Aorta (tissue), 5 donors: Measurements from ENCODE around the gene NFYC. TPM values are rescaled to one million over a fixed set of nuclear protein-coding genes. Genes with fewer than 3 reads are reported as not detected.

Source experiments
- ATAC-seq: fragments of 200-7000 bp; cut with Tn5 transposase; one replicate; pipeline ENCODE4 v1.9.1; 2022; ENCODE audit warnings: moderate library complexity; ENCODE audit not compliant: low FRiP score
- DNase-seq, 2 donors: peaks; one replicate each; pipeline ENCODE4 v3.0.0-alpha.2; 2020
- H3K27ac ChIP-seq, 2 donors: one replicate each; pipeline ENCODE4 v1.5.1; 2013; ENCODE audit warnings: low read length in 2 of 2, mild to moderate bottlenecking in 2 of 2, moderate library complexity in 2 of 2, control low read depth in 1 of 2, inconsistent platforms in 1 of 2, low read depth in 1 of 2
- H3K27me3 ChIP-seq, 2 donors: one replicate each; pipeline ENCODE4 v1.6.1; 2013; ENCODE audit warnings: control low read depth in 1 of 2, low read length in 1 of 2, mild to moderate bottlenecking in 1 of 2, moderate library complexity in 1 of 2; ENCODE audit not compliant: insufficient read depth in 2 of 2, control insufficient read depth in 1 of 2
- H3K36me3 ChIP-seq, 2 donors: one replicate each; pipeline ENCODE4 v1.6.1; 2013; ENCODE audit warnings: control low read depth in 1 of 2, low read length in 1 of 2, mild to moderate bottlenecking in 1 of 2; ENCODE audit not compliant: insufficient read depth in 2 of 2, control insufficient read depth in 1 of 2
- H3K4me1 ChIP-seq, 2 donors: one replicate each; pipeline ENCODE4 v1.6.1; 2013; ENCODE audit warnings: low read length in 2 of 2, control low read depth in 1 of 2, mild to moderate bottlenecking in 1 of 2, moderate library complexity in 1 of 2; ENCODE audit not compliant: insufficient read depth in 2 of 2, control insufficient read depth in 1 of 2
- H3K4me3 ChIP-seq, 2 donors: one replicate each; pipeline ENCODE4 v1.5.1; 2013; ENCODE audit warnings: low read length in 2 of 2, control low read depth in 1 of 2, mild to moderate bottlenecking in 1 of 2
- H3K9me3 ChIP-seq: one replicate; pipeline ENCODE4 v1.6.1; 2013; ENCODE audit warnings: mild to moderate bottlenecking, low read length; ENCODE audit not compliant: control insufficient read depth
- WGBS, 2 donors: extraction: QIAGEN DNeasy Blood & Tissue Kit; methylation state at CpG; one replicate each; pipeline ENCODE4 v1.1.7; 2013; 5-methylcytosine and 5-hydroxymethylcytosine counted together
- intact Hi-C, 2 donors: fragments of 100-400 bp; cut with DNase I; formaldehyde crosslinking; loops; one replicate each; pipeline versions ENCODE4 v1.14.2 to v1.15.0; 2022
- polyA plus RNA-seq, 2 donors: library from polyadenylated mRNA; stranded (reverse); fragments of 200-250 nt; gene quantifications; one replicate each; pipeline ENCODE4 v1.2.3, GENCODE V29; 2013
- total RNA-seq, 2 donors: library from RNA; stranded (reverse); fragmentation: NEBNext Ultra II Directional; extraction: Animal tissue kit (Norgen Biotek cat#: 25700); gene quantifications; one replicate each; pipeline ENCODE4 v1.2.1, GENCODE V29; 2021
- donor health status: healthy with polysubstance abuse.
- donor health status: Bipolar disorder and iron deficiency.
- donor health status: DM: no; HTN: no; CAD: no.
- donor health status: DM: no; HTN: no; CAD: no.
- donor health status: DM: yes; HTN: yes; CAD: no.

Gene NFYC
- total and polyA plus RNA-seq, 4 donors, result 21.3 to 56.4 (median 37.6) TPM

- Histone ChIP-seq H3K4me1 (no peaks in the 10 kb centered on the region), H3K27ac (no peak overlapping the region), H3K9me3 (no peaks in the 10 kb centered on the region), H3K36me3 (no peaks in the 10 kb centered on the region), H3K4me3 (no peak overlapping the region), H3K27me3 (no peaks in the 10 kb centered on the region)
- ATAC-seq (no peak), DNase-seq (no peak)
- 92 to 93% methylated on average over 3 of the region's 3 CpGs for WGBS, 2 donors
- intact Hi-C loops, result no loop called here
These were observed 51.9 kb downstream of the NFYC start for GRCh38 chr1:40743452-40743851.

GRCh38 chr1:40743860-40744259, 52.4 kb downstream of the NFYC start:
- DNase-seq (no peak), ATAC-seq (no peak)
- 96% methylated on average over 3 of the region's 3 CpGs for WGBS, 2 donors
- H3K9me3 ChIP-seq, result no peaks in the 10 kb centered on the region
- no peaks in the 10 kb centered on the region for H3K27me3 ChIP-seq
- no peak overlapping the region for H3K27ac ChIP-seq
- no peak overlapping the region for H3K4me3 ChIP-seq
- intact Hi-C loops, result no loop called here
- H3K36me3 ChIP-seq, result no peaks in the 10 kb centered on the region
- no peaks in the 10 kb centered on the region for H3K4me1 ChIP-seq

GRCh38 chr1:40745176-40745575, 53.7 kb downstream of the NFYC start:
- DNase-seq, result no peak
- Histone ChIP-seq H3K27me3 (no peaks in the 10 kb centered on the region), H3K4me1 (no peaks in the 10 kb centered on the region), H3K9me3 (no peaks in the 10 kb centered on the region), H3K4me3 (no peak overlapping the region), H3K36me3 (peaks cover 5 to 8% of the 10 kb centered on the region in 2 donors), H3K27ac (no peak overlapping the region)
- intact Hi-C loops, result no loop called here
- ATAC-seq, result no peak
- 5 to 18% methylated on average over 1 of the region's 1 CpG for WGBS, 2 donors

GRCh38 chr1:40746344-40747090, 55.0 kb downstream of the NFYC start:
- ATAC-seq (no peak), DNase-seq (no peak)
- Histone ChIP-seq H3K9me3 (no peaks in the 10 kb centered on the region), H3K36me3 (peaks cover 5 to 8% of the 10 kb centered on the region in 2 donors), H3K4me1 (no peaks in the 10 kb centered on the region), H3K27ac (no peak overlapping the region), H3K4me3 (no peak overlapping the region), H3K27me3 (no peaks in the 10 kb centered on the region)
- 91 to 92% methylated on average over 2 of the region's 2 CpGs for WGBS, 2 donors
- intact Hi-C loops, result no loop called here

- 93 to 97% methylated on average over 5 of the region's 5 CpGs for WGBS, 2 donors
- H3K4me3 ChIP-seq, result no peak overlapping the region
- H3K36me3 ChIP-seq, result peaks cover 7 to 8% of the 10 kb centered on the region in 2 donors
- DNase-seq (no peak), ATAC-seq (no peak)
- H3K27me3 ChIP-seq, result no peaks in the 10 kb centered on the region
- H3K9me3 ChIP-seq, result no peaks in the 10 kb centered on the region
- no peaks in the 10 kb centered on the region for H3K4me1 ChIP-seq
- intact Hi-C loops, result no loop called here
- H3K27ac ChIP-seq, result no peak overlapping the region
These were observed 57.6 kb downstream of the NFYC start for GRCh38 chr1:40748841-40749718.

GRCh38 chr1:40749817-40750216, 58.3 kb downstream of the NFYC start:
- H3K4me1 ChIP-seq, result no peaks in the 10 kb centered on the region
- no peak for ATAC-seq
- no peak overlapping the region for H3K4me3 ChIP-seq
- 92 to 94% methylated on average over 3 of the region's 3 CpGs for WGBS, 2 donors
- no peaks in the 10 kb centered on the region for H3K27me3 ChIP-seq
- peaks cover 7 to 8% of the 10 kb centered on the region in 2 donors for H3K36me3 ChIP-seq
- H3K9me3 ChIP-seq, result no peaks in the 10 kb centered on the region
- intact Hi-C loops, result no loop called here
- H3K27ac ChIP-seq, result no peak overlapping the region
- DNase-seq, result no peak

GRCh38 chr1:40750451-40750908, 59.0 kb downstream of the NFYC start:
- H3K27ac ChIP-seq, result no peak overlapping the region
- no peaks in the 10 kb centered on the region for H3K27me3 ChIP-seq
- DNase-seq (no peak), ATAC-seq (no peak)
- H3K36me3 ChIP-seq, result peaks cover 7 to 8% of the 10 kb centered on the region in 2 donors
- no peaks in the 10 kb centered on the region for H3K4me1 ChIP-seq
- H3K4me3 ChIP-seq, result no peak overlapping the region
- WGBS, 2 donors, result 89 to 92% methylated on average over 2 of the region's 2 CpGs
- no peaks in the 10 kb centered on the region for H3K9me3 ChIP-seq
- intact Hi-C loops, result no loop called here

- ATAC-seq (no peak), DNase-seq (no peak)
- Histone ChIP-seq H3K4me1 (no peaks in the 10 kb centered on the region), H3K27ac (no peak overlapping the region), H3K4me3 (no peak overlapping the region), H3K36me3 (peaks cover 7 to 8% of the 10 kb centered on the region in 2 donors), H3K27me3 (no peaks in the 10 kb centered on the region), H3K9me3 (no peaks in the 10 kb centered on the region)
- intact Hi-C loops, result no loop called here
- WGBS, 2 donors, result 88% methylated on average over 4 of the region's 4 CpGs
These were observed 60.3 kb downstream of the NFYC start for GRCh38 chr1:40751802-40752201.
